Measurements from ENCODE around the gene FOSL2.

DNA sequence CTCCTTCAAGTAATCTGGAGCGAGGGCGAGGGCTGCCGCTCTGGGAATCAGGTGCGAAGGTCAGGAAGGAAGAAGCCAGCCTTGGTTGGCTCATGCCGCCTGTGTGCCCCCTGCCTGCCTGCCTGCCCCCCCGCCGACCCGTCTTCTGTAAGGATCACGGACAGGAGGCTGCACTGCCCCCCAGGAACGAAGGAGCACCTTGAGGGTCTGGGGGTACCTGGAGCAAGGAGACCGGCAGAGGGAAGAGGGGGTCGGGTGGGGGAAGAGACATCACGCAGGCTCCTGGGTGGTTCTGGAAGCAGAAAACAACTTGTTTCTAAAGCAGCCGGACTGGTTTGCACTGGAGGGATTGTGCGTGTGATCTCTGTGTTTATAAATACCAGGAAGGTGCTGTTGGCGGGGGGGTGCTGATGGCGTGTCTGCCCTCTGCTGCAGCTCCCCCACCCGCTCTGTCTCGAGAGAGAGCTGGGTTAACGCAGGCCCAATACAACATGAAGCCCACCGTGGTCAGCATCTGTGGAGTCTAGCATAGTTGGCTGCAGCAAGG is 1.7 kb downstream of the FOSL2 start:
- TF ChIP-seq EZH2 (IDR thresholded peaks at IDR 0.05), result no peak
- TF ChIP-seq, protein P1, sequence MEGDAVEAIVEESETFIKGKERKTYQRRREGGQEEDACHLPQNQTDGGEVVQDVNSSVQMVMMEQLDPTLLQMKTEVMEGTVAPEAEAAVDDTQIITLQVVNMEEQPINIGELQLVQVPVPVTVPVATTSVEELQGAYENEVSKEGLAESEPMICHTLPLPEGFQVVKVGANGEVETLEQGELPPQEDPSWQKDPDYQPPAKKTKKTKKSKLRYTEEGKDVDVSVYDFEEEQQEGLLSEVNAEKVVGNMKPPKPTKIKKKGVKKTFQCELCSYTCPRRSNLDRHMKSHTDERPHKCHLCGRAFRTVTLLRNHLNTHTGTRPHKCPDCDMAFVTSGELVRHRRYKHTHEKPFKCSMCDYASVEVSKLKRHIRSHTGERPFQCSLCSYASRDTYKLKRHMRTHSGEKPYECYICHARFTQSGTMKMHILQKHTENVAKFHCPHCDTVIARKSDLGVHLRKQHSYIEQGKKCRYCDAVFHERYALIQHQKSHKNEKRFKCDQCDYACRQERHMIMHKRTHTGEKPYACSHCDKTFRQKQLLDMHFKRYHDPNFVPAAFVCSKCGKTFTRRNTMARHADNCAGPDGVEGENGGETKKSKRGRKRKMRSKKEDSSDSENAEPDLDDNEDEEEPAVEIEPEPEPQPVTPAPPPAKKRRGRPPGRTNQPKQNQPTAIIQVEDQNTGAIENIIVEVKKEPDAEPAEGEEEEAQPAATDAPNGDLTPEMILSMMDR (IDR thresholded peaks at IDR 0.05), result no peak
